Skeletal muscle tissue (tissue), 4 donors: ENCODE data around the gene LONRF2. TPM values are rescaled to one million over a fixed set of nuclear protein-coding genes. Genes with fewer than 3 reads are reported as not detected.

ENCODE experiments used
- H3K27ac ChIP-seq: one replicate; pipeline ENCODE4 v1.7.0; 2013; ENCODE audit warnings: mild to moderate bottlenecking, low read depth, low read length, inconsistent platforms
- H3K27me3 ChIP-seq, 3 donors: one replicate each; pipeline ENCODE4 v1.7.0; 2013; ENCODE audit warnings: low read length in 3 of 3; ENCODE audit not compliant: control insufficient read depth in 3 of 3, insufficient read depth in 3 of 3
- H3K36me3 ChIP-seq, 3 donors: one replicate each; pipeline ENCODE4 v1.7.0; 2013; ENCODE audit warnings: low read length in 3 of 3; ENCODE audit not compliant: control insufficient read depth in 3 of 3, insufficient read depth in 3 of 3
- H3K4me1 ChIP-seq, 3 donors: one replicate each; pipeline ENCODE4 v1.7.0; 2013; ENCODE audit warnings: low read length in 3 of 3, mild to moderate bottlenecking in 3 of 3; ENCODE audit not compliant: control insufficient read depth in 3 of 3, insufficient read depth in 3 of 3
- H3K4me3 ChIP-seq, 3 donors: one replicate each; pipeline ENCODE4 v1.7.0; 2013; ENCODE audit warnings: low read length in 3 of 3
- H3K9ac ChIP-seq, 3 donors: one replicate each; pipeline ENCODE4 v1.7.0; 2013; ENCODE audit warnings: low read length in 3 of 3, mild to moderate bottlenecking in 3 of 3, moderate library complexity in 2 of 3, low read depth in 1 of 3
- H3K9me3 ChIP-seq, 3 donors: one replicate each; pipeline ENCODE4 v1.7.0; 2013; ENCODE audit warnings: low read length in 3 of 3; ENCODE audit not compliant: control insufficient read depth in 3 of 3
- total RNA-seq: library from RNA; depleted of rRNA; stranded (reverse); fragments of >200 nt; gene quantifications from one replicate; pipeline ENCODE4 v1.2.3, GENCODE V29; 2014
- donor health status: Osteomylitis.

Gene LONRF2
- total RNA-seq, 1 donor from 2014 or later, result 1.0 TPM

GRCh38 chr2:100242476-100242875, 79.8 kb downstream of the LONRF2 start:
- Histone ChIP-seq H3K4me3 (no peak overlapping the region), H3K9me3 (no peaks in the 10 kb centered on the region), H3K9ac (no peak overlapping the region), H3K4me1 (peaks cover 0 to 5% (median 2%) of the 10 kb centered on the region in 3 donors), H3K36me3 (no peaks in the 10 kb centered on the region), H3K27me3 (peaks cover 0 to 8% (median 3%) of the 10 kb centered on the region in 3 donors), H3K27ac (no peak overlapping the region)

- H3K9me3 ChIP-seq, result no peaks in the 10 kb centered on the region
Observed at GRCh38 chr2:100241236-100241635, 81.1 kb downstream of the LONRF2 start.

GRCh38 chr2:100240386-100240785, 81.9 kb downstream of the LONRF2 start:
- H3K27me3 ChIP-seq, result peaks cover 0 to under 1% (median 0%) of the 10 kb centered on the region in 3 donors
- H3K4me1 ChIP-seq, result peaks cover 0 to 5% (median 2%) of the 10 kb centered on the region in 3 donors
- H3K36me3 ChIP-seq, result no peaks in the 10 kb centered on the region
- H3K27ac ChIP-seq, result no peak overlapping the region
- H3K4me3 ChIP-seq, result no peak overlapping the region
- H3K9ac ChIP-seq, result no peak overlapping the region
- no peaks in the 10 kb centered on the region for H3K9me3 ChIP-seq

More at GRCh38 chr2:100241236-100241635, 81.1 kb downstream of the LONRF2 start:
- Histone ChIP-seq H3K4me3 (no peak overlapping the region), H3K4me1 (peaks cover 0 to 5% (median 2%) of the 10 kb centered on the region in 3 donors), H3K36me3 (no peaks in the 10 kb centered on the region), H3K27ac (no peak overlapping the region), H3K9ac (no peak overlapping the region), H3K27me3 (peaks cover 0 to 2% (median 0%) of the 10 kb centered on the region in 3 donors)

GRCh38 chr2:100239486-100240210, 82.7 kb downstream of the LONRF2 start:
- no peak overlapping the region for H3K9ac ChIP-seq
- H3K27me3 ChIP-seq, result peaks cover 0 to 4% (median 0%) of the 10 kb centered on the region in 3 donors

GRCh38 chr2:100238471-100238870, 83.8 kb downstream of the LONRF2 start:
- no peaks in the 10 kb centered on the region for H3K36me3 ChIP-seq
- peaks cover 0 to 5% (median 2%) of the 10 kb centered on the region in 3 donors for H3K4me1 ChIP-seq
- H3K27ac ChIP-seq, result no peak overlapping the region
- no peaks in the 10 kb centered on the region for H3K9me3 ChIP-seq
- peaks cover 0 to 4% (median 0%) of the 10 kb centered on the region in 3 donors for H3K27me3 ChIP-seq
- H3K4me3 ChIP-seq, result no peak overlapping the region
- no peak overlapping the region for H3K9ac ChIP-seq

More at GRCh38 chr2:100239486-100240210, 82.7 kb downstream of the LONRF2 start:
- H3K4me1 ChIP-seq, result peaks cover 0 to 5% (median 2%) of the 10 kb centered on the region in 3 donors
- no peaks in the 10 kb centered on the region for H3K36me3 ChIP-seq
- no peaks in the 10 kb centered on the region for H3K9me3 ChIP-seq
- no peak overlapping the region for H3K4me3 ChIP-seq
- no peak overlapping the region for H3K27ac ChIP-seq

GRCh38 chr2:100237770-100238169, 84.5 kb downstream of the LONRF2 start:
- H3K4me1 ChIP-seq, result peaks cover 0 to 2% (median under 1%) of the 10 kb centered on the region in 3 donors
- no peak overlapping the region for H3K9ac ChIP-seq
- no peaks in the 10 kb centered on the region for H3K9me3 ChIP-seq
- H3K27ac ChIP-seq, result no peak overlapping the region
- H3K4me3 ChIP-seq, result no peak overlapping the region
- H3K27me3 ChIP-seq, result peaks cover 0 to 4% (median 0%) of the 10 kb centered on the region in 3 donors
- H3K36me3 ChIP-seq, result no peaks in the 10 kb centered on the region

- H3K36me3 ChIP-seq, result no peaks in the 10 kb centered on the region
- no peak overlapping the region for H3K4me3 ChIP-seq
- peaks cover 0 to 4% (median 0%) of the 10 kb centered on the region in 3 donors for H3K27me3 ChIP-seq
- H3K4me1 ChIP-seq, result no peaks in the 10 kb centered on the region
- H3K9ac ChIP-seq, result no peak overlapping the region
- H3K9me3 ChIP-seq, result no peaks in the 10 kb centered on the region
- H3K27ac ChIP-seq, result no peak overlapping the region
Observed at GRCh38 chr2:100237163-100237562, 85.1 kb downstream of the LONRF2 start.

- Histone ChIP-seq H3K4me3 (no peak overlapping the region), H3K4me1 (no peaks in the 10 kb centered on the region), H3K27me3 (peaks cover 0 to 4% (median 0%) of the 10 kb centered on the region in 3 donors), H3K36me3 (no peaks in the 10 kb centered on the region), H3K9me3 (no peaks in the 10 kb centered on the region), H3K9ac (no peak overlapping the region), H3K27ac (no peak overlapping the region)
Observed at GRCh38 chr2:100236166-100236565, 86.1 kb downstream of the LONRF2 start.

GRCh38 chr2:100235581-100235980, 86.7 kb downstream of the LONRF2 start:
- Histone ChIP-seq H3K36me3 (no peaks in the 10 kb centered on the region), H3K27me3 (peaks cover 0 to 4% (median 0%) of the 10 kb centered on the region in 3 donors), H3K27ac (no peak overlapping the region), H3K9me3 (no peaks in the 10 kb centered on the region), H3K9ac (no peak overlapping the region), H3K4me3 (no peak overlapping the region), H3K4me1 (no peaks in the 10 kb centered on the region)

- Histone ChIP-seq H3K9ac (no peak overlapping the region), H3K36me3 (no peaks in the 10 kb centered on the region), H3K4me3 (no peak overlapping the region), H3K4me1 (no peaks in the 10 kb centered on the region), H3K9me3 (no peaks in the 10 kb centered on the region), H3K27me3 (peaks cover 0 to 4% (median 0%) of the 10 kb centered on the region in 3 donors), H3K27ac (no peak overlapping the region)
Observed at GRCh38 chr2:100235098-100235497, 87.2 kb downstream of the LONRF2 start.
